Endodermal cell (in vitro differentiated cells): ENCODE data around the gene MRAP. TPM values are rescaled to one million over a fixed set of nuclear protein-coding genes. Genes with fewer than 3 reads are reported as not detected.

Experiments used
- DNase-seq: peaks from one replicate; pipeline ENCODE4 v3.0.0-alpha.2; 2017
- H3K27ac ChIP-seq: 2 replicates; pipeline ENCODE4 v1.5.1; 2013; ENCODE audit warnings: mild to moderate bottlenecking, low read depth, low read length, moderate library complexity
- H3K27me3 ChIP-seq: 2 replicates; pipeline ENCODE4 v1.6.1; 2013; ENCODE audit warnings: mild to moderate bottlenecking, low read length, moderate library complexity; ENCODE audit not compliant: insufficient read depth, control insufficient read depth, poor library complexity, severe bottlenecking
- H3K36me3 ChIP-seq: 2 replicates; pipeline ENCODE4 v1.7.0; 2013; ENCODE audit warnings: mild to moderate bottlenecking, low read length, moderate library complexity; ENCODE audit not compliant: control insufficient read depth, insufficient read depth
- H3K4me1 ChIP-seq: one replicate; pipeline ENCODE4 v1.7.0; 2013; ENCODE audit warnings: low read length; ENCODE audit not compliant: control insufficient read depth, insufficient read depth
- H3K4me3 ChIP-seq: 2 replicates; pipeline ENCODE4 v1.5.1; 2013; ENCODE audit warnings: mild to moderate bottlenecking, low read length, moderate library complexity
- H3K9ac ChIP-seq: 2 replicates; pipeline ENCODE4 v1.6.1; 2013; ENCODE audit warnings: mild to moderate bottlenecking, low read length, moderate library complexity; ENCODE audit not compliant: poor library complexity, severe bottlenecking; ENCODE audit errors: extremely low read depth
- H3K9me3 ChIP-seq: 2 replicates; pipeline ENCODE4 v1.6.1; 2013; ENCODE audit warnings: mild to moderate bottlenecking, low read length, moderate library complexity; ENCODE audit not compliant: control insufficient read depth
- H3K27ac Mint-ChIP-seq: 2 replicates; pipeline ENCODE4 v1.8.0; 2020; ENCODE audit warnings: mixed read lengths
- H3K27me3 Mint-ChIP-seq: 2 replicates; pipeline ENCODE4 v1.8.0; 2021; ENCODE audit warnings: mild to moderate bottlenecking, mixed read lengths; ENCODE audit not compliant: insufficient read depth
- H3K36me3 Mint-ChIP-seq: 2 replicates; pipeline ENCODE4 v1.8.0; 2020; ENCODE audit warnings: low read depth, mixed read lengths
- H3K4me1 Mint-ChIP-seq: 2 replicates; pipeline ENCODE4 v1.8.0; 2020; ENCODE audit warnings: mixed read lengths
- H3K4me3 Mint-ChIP-seq: 2 replicates; pipeline ENCODE4 v1.8.0; 2020; ENCODE audit warnings: mild to moderate bottlenecking, moderate library complexity, mixed read lengths
- H3K9me3 Mint-ChIP-seq: 2 replicates; pipeline ENCODE4 v1.8.0; 2020; ENCODE audit warnings: mild to moderate bottlenecking, mixed read lengths
- WGBS, 2 experiments: methylation state at CpG; one replicate each; pipeline versions ENCODE4 v1.1.5 to v1.1.7; 2013; ENCODE audit warnings: missing lambda C conversion rate in 2 of 2, mixed read lengths in 1 of 2; ENCODE audit not compliant: insufficient coverage in 1 of 2, insufficient read length in 1 of 2; 5-methylcytosine and 5-hydroxymethylcytosine counted together
- total RNA-seq, 2 donors: library from RNA; stranded (reverse); fragmentation: NEBNext Ultra II Directional in 1 of 2; extraction: Animal tissue kit (Norgen Biotek cat#: 25700) in 1 of 2; gene quantifications; 2 replicates in 1 of 2; 3 replicates in 1 of 2; pipeline ENCODE4 v1.2.1, GENCODE V29; 2021
- TF ChIP-seq, protein P1 (sequence below): fragments of 200-600 bp; sonication (generic); conservative IDR thresholded peaks from 2 replicates; pipeline ENCODE4 v1.5.0; 2021; ENCODE audit warnings: antibody characterized with exemption, mild to moderate bottlenecking

The MRAP gene
- total RNA-seq, 2 donors from 2014 or later, result not detected

DNA sequence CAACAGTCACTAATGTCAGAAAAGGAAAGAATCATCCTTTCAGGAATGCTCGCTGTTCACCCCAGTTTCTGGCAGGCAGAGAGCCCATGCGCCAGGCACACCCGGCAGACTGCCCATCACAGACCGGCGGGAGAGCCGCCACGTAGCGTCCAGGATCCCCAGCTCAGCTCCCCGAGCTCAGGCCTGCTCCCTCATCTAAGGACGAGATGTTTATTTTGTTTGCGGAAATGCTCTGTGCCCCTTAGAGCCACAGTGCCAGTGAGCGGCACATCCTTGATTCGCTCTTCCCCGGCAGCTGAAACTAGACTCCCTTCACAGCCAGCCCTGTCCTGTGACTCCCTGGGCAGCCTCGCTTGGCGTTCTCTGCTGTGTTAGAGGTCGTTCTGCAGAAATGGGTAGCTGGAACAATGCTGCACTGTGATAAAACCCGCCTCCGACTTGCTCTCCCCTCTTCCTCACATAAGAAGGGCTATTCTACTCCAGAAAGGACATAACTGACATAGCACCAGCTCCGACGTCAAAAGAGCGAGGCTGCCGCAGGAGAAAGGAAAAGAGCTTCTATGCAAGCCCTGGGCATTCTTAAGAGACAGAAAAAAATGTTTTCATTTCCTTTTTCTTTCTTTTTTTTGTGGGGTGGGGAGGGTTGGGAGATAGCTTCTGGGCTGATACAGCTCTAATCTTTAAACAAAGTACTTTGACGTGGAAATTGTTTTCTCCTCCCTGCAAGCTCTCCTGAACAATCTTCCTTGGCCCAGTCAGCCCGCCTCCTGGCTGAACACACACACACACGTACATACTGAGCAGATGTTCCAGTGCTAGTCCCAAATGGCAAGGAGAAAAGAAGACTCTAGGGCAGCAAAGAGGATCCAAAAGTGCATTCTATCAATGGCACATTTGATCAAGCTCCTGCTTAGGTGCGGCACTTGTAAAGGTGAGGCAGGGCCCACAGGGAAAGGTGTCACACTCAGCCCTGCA lies 37.2 kb downstream of the MRAP start:
- Histone ChIP-seq H3K4me1 (peaks cover 9% of the 10 kb centered on the region), H3K27me3 (no peaks in the 10 kb centered on the region), H3K9me3 (peaks cover 22% of the 10 kb centered on the region), H3K27ac (peak overlapping the region; percentile 69), H3K4me3 (no peak overlapping the region), H3K9ac (no peak overlapping the region), H3K36me3 (peaks cover 74% of the 10 kb centered on the region)
- H3K27me3 Mint-ChIP-seq, result no peaks in the 10 kb centered on the region
- peak overlapping the region; percentile 16 for H3K27ac Mint-ChIP-seq
- H3K4me1 Mint-ChIP-seq, result peaks cover 6% of the 10 kb centered on the region
- TF ChIP-seq, protein P1, sequence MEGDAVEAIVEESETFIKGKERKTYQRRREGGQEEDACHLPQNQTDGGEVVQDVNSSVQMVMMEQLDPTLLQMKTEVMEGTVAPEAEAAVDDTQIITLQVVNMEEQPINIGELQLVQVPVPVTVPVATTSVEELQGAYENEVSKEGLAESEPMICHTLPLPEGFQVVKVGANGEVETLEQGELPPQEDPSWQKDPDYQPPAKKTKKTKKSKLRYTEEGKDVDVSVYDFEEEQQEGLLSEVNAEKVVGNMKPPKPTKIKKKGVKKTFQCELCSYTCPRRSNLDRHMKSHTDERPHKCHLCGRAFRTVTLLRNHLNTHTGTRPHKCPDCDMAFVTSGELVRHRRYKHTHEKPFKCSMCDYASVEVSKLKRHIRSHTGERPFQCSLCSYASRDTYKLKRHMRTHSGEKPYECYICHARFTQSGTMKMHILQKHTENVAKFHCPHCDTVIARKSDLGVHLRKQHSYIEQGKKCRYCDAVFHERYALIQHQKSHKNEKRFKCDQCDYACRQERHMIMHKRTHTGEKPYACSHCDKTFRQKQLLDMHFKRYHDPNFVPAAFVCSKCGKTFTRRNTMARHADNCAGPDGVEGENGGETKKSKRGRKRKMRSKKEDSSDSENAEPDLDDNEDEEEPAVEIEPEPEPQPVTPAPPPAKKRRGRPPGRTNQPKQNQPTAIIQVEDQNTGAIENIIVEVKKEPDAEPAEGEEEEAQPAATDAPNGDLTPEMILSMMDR, result no peak
- WGBS, 2 experiments, result 90 to 91% methylated on average over 19 to 27 of the region's 27 CpGs
- H3K9me3 Mint-ChIP-seq, result peaks cover 21% of the 10 kb centered on the region
- H3K36me3 Mint-ChIP-seq, result peaks cover 79% of the 10 kb centered on the region
- peak; percentile 37 for DNase-seq
- H3K4me3 Mint-ChIP-seq, result no peak overlapping the region

DNA sequence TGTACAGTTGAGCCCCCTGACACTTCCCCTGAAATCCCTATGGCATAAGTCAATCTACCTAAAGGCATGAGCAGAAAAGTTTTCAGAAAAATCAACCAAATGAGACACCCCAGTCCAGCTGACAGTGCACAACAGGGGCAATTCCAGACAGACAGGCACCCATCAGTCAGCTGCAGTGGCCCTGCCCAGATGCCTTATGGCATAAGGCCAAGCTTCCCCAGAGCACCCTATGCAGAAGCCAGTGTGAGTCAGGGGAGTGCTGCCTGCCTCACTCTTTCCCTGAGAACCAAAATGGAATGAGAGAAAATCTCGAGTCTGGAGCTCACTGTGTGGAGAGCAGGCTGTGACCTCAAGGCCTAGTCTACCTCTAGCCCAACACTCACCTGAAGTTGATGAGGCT lies 38.1 kb downstream of the MRAP start:
- H3K27ac ChIP-seq, result no peak overlapping the region
- H3K27me3 Mint-ChIP-seq, result no peaks in the 10 kb centered on the region
- peaks cover 4% of the 10 kb centered on the region for H3K4me1 Mint-ChIP-seq
- TF ChIP-seq, protein P1, result no peak
- H3K4me3 ChIP-seq, result no peak overlapping the region
- no peak overlapping the region for H3K4me3 Mint-ChIP-seq
- peak; percentile 32 for DNase-seq
- H3K36me3 Mint-ChIP-seq, result peaks cover 80% of the 10 kb centered on the region
- H3K27ac Mint-ChIP-seq, result no peak overlapping the region
- H3K9me3 ChIP-seq, result peaks cover 22% of the 10 kb centered on the region
- peaks cover 80% of the 10 kb centered on the region for H3K36me3 ChIP-seq
- WGBS, 2 experiments, result 85 to 86% methylated on average over 1 of the region's 1 CpG
- H3K9ac ChIP-seq, result no peak overlapping the region
- H3K4me1 ChIP-seq, result peaks cover 3% of the 10 kb centered on the region
- no peaks in the 10 kb centered on the region for H3K27me3 ChIP-seq
- peaks cover 21% of the 10 kb centered on the region for H3K9me3 Mint-ChIP-seq

DNA sequence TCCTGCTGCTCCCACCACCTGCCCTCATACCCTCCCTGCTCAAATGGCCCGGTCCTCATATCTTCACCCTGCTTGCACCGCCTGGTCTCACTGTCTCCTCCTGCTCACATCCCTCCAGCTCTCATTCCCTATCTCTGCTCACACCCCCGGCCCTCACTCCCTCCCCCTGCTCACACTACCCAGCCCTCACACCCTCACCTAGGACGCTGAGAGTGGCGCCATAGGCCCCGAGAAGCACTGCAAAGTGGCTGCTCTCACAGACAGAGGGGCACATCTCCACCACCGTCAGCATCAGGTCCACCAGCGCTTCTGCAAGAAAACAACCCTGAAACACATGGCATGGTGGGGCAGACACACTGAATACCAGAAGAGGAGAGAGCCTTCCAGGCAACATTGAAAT lies 38.6 kb downstream of the MRAP start:
- peaks cover 4% of the 10 kb centered on the region for H3K4me1 Mint-ChIP-seq
- peaks cover 16% of the 10 kb centered on the region for H3K9me3 Mint-ChIP-seq
- Histone ChIP-seq H3K9ac (no peak overlapping the region), H3K4me3 (no peak overlapping the region), H3K27ac (no peak overlapping the region), H3K4me1 (no peaks in the 10 kb centered on the region), H3K27me3 (no peaks in the 10 kb centered on the region), H3K9me3 (peaks cover 22% of the 10 kb centered on the region), H3K36me3 (peaks cover 83% of the 10 kb centered on the region)
- TF ChIP-seq, protein P1, result no peak
- 90 to 92% methylated on average over 3 to 8 of the region's 8 CpGs for WGBS, 2 experiments
- H3K36me3 Mint-ChIP-seq, result peaks cover 75% of the 10 kb centered on the region
- H3K27me3 Mint-ChIP-seq, result no peaks in the 10 kb centered on the region
- H3K27ac Mint-ChIP-seq, result peak overlapping the region; percentile 66
- no peak for DNase-seq
- H3K4me3 Mint-ChIP-seq, result no peak overlapping the region
